GM21381 (cell line): ENCODE results near the gene DLL4.

Source experiments
- ATAC-seq: cut with Tn5 transposase; IDR thresholded peaks from one replicate; pipeline ENCODE4 v1.9.1; 2021; ENCODE audit warnings: mild to moderate bottlenecking, moderate library complexity; ENCODE audit not compliant: unreplicated experiment

DLL4 gene

DNA sequence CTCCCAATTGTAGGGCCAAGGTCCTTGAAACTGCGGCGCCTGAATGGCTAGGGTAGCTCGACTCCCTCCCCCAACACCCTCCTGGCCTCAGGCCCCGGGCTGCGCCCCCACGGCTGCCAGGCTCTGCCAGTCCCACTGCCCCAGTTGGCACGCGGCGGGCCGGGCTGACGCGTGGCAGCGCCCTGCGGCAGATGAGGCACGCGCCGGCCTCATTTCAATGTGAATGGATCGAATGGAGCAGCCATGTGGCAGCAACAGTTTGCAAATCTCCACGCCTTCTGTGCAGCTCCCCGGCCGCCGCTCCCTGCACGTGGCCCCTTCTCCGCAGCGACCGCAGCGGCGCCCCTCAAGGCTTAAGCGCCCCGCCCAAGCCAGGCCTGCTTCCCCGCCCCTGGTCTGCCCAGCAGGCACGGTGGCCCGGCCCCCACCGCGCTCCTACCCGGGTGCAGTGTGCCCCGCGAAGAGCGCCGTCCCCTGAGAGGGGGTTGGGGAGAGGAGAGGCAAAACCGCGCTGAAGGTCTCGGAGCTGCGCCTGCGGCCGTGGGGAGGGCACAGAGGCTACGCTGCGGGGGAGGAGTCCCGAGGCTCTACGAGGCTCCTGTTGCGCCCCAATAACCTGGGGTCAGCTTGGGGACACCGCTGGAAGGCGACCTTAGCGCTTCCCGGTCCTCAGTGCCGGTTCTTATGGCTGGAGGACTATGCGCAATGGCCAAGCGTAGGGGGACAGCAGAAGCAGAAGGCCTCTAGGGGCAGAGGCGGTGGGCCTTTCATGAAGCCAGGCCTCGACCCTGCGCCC lies 3.1 kb upstream of the DLL4 start:
- no peak for ATAC-seq

DNA sequence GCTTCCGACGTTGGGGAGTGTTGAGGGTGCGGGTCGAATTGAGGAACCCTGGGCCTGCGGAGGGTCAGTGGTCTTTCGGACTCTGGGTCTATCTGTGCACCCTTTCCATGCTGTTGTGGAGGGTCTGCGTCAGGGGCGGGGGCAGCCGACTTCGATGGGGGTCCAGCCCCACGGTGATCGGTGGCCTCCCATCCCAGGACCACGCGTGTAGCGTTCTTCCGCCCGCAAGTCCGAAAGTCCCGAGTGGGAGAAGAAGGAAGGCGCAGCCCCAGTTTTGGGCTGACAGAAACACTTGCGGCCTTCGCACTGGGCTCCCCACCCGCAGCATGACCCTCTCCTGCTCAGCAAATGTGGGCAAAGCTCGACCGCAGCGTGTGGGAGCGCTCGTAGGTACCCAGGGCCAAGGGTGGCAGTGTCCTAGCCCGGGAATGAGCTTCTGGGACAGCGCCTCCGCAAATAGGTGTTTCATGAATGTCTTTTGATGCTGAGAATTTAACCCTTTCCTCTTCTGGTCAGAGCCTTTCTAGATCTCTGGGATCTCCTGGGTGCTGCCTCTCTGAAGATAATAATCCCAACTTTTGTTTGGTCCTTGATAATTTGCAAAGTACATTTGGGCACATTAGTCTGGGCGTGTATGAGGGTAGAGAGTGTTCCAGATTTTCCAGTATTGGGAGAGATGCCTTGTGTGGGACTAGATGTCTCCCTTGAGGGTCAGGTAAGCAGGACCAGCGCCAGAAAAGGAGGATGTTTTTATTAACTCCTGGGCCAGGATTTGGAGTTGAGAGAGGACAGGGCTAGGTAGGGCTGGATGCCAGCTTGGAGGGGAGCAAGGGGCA lies 2.3 kb upstream of the DLL4 start:
- no peak for ATAC-seq

DNA sequence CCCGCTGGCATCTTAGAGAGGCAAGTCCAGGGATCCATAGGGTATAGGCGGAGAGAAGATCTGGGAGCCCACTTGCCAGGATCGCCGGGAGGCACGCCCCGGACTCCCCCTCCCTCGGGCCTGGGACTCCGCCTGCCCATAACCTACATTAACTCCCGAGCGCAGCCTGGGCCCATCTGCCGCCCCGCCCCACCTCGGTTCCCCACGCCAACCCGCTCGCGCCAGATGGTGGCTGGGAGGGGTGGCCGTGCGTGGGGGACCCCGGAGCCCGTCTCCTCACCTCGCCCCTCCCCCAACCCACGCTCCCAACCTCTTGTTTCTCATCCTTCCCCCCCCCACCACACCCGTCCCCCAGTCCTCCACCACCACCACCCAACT lies 1.7 kb upstream of the DLL4 start:
- no peak for ATAC-seq

DNA sequence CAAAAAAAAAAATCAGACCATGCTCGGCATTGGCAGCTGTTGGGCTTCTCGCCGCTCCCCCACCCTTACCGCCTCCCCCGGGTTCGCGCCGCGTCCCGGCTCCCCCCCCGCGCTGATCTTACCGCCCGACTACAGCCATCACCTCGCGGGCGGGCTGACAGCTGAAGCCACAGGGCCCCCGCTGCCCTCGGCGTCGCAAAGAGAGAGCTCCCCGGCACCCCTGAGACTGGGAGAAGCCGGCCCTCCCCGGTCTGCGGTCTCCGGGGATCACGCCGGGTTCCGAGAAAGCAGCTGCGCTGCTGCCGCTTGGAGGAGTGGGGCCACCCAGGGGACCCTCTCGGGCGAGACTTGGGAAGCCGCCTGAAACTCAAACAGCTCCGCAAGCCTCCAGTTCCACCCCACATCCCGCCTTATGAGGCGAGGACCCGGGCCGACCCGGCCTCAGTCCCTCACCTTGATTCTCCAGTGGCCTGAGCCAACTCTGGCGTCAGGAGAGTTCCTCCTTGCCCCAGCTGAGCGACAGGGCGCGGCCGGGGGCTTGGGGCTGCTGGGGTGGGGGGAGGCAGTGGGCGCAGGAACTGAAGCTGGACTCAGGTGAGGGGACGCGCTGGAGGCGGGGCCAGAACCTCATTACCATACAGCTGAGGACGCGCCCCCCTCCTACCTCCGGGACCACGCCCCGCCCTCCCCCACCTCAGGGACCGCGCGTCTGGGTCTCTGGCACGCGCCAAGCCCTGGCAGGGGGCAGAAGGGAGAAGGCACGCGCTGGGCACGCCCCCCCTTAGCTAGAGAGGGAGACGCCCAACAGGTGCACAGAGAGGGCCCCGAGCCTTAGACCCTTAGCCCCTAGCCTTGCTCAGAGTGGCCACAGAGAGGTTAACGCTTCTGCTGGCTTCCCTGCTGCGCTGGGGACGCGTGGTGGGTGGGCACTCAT lies 1.0 kb upstream of the DLL4 start:
- ATAC-seq = no peak

DNA sequence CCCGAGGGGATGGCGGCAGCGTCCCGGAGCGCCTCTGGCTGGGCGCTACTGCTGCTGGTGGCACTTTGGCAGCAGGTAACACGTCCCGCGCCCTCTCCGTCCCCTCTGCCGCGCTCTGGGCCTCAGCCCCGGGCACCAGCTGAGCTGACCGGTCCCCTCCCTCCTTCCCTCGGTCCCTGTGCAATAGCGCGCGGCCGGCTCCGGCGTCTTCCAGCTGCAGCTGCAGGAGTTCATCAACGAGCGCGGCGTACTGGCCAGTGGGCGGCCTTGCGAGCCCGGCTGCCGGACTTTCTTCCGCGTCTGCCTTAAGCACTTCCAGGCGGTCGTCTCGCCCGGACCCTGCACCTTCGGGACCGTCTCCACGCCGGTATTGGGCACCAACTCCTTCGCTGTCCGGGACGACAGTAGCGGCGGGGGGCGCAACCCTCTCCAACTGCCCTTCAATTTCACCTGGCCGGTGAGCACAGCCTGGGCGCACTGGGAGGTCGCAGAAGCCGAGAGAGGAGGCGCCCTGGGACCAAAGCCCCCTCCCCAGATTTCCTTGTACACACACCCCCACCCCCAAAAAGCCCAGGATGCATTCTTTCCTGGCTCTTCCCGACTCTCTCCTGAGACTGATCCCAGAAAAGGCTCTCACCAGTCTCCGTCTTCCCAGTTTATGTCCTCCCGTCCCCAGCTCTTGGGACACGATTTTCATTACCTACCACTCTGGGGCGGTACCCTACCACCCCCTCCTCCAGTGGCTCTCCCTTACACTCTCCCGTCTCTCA lies 705 bp downstream of the DLL4 start:
- no peak for ATAC-seq

DNA sequence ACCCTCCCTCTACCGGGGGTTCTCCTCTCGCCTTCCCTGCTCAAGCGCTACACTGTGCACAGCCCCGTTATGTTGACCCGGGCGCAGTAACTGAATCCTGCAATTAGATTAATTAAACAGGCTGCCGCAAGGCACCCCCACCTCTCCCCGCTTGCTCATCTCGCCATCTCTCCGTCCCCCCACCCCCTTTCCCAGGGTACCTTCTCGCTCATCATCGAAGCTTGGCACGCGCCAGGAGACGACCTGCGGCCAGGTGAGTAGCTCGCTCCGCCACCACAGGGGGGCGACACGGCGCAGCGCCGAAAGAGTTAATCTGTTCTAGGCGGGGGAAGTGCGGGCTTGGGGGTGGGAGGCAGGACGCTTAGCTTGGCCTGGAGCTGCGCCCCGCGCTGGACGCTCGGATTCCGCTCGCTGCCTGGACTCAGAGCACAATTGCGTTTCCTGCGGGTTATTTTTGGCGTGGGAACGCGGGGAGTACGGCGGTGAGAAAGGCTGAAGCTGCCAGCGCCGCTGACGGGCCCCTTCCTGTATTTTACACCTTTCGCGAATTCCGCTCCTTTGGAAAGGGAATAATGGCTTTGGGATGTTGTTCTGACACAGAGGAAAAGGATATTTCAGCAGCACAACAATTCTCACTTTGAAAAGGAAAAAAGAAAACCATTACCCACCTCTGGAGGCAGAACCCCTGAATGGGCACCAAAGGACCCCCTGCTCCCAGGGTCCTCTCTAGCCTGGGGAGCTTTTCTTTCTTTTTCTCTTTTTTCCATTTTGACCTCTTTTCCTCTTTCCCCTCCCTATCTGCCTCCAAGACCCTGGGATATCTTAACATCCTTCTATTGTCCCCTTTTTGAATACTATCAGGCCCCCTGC lies 1.5 kb downstream of the DLL4 start:
- no peak for ATAC-seq

DNA sequence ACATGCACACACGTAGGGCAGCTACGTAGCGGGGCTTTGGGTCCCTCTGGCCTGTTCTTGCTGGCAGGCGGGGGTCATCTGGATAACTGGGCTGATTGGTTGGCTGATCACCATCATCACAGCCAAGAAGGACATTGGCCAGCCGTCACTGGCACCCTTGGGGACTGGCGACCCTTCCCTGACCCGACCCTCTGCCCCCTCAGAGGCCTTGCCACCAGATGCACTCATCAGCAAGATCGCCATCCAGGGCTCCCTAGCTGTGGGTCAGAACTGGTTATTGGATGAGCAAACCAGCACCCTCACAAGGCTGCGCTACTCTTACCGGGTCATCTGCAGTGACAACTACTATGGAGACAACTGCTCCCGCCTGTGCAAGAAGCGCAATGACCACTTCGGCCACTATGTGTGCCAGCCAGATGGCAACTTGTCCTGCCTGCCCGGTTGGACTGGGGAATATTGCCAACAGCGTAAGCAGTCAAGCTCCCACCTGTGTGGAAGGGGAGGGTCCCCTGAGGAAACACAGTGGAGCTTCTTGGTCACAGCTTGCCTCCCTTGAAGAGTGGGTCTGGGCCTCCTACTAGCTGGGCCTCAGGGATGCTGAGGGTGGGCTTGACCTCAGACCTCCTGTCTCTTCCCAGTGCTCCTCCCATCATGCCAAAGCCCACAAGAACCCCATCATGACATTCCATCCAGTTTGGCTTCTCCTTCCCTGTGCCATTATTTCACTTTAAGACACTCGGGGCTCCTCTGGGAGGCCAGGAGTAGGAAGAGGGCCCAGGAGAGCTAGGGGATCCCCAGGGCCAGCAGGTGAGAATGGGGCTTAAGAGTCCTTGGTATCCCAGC lies 2.4 kb downstream of the DLL4 start:
- ATAC-seq = no peak

DNA sequence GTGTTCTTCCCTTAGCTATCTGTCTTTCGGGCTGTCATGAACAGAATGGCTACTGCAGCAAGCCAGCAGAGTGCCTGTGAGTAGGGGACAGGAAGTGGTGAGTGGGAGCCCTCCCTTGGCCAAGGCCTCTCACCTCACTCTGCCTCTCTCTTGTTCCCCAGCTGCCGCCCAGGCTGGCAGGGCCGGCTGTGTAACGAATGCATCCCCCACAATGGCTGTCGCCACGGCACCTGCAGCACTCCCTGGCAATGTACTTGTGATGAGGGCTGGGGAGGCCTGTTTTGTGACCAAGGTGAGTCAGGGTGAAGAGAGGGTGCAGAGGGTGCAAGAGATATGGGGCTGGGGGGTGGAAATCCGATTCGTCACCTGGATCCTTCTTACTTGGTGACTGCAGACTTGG lies 3.0 kb downstream of the DLL4 start:
- no peak for ATAC-seq

DNA sequence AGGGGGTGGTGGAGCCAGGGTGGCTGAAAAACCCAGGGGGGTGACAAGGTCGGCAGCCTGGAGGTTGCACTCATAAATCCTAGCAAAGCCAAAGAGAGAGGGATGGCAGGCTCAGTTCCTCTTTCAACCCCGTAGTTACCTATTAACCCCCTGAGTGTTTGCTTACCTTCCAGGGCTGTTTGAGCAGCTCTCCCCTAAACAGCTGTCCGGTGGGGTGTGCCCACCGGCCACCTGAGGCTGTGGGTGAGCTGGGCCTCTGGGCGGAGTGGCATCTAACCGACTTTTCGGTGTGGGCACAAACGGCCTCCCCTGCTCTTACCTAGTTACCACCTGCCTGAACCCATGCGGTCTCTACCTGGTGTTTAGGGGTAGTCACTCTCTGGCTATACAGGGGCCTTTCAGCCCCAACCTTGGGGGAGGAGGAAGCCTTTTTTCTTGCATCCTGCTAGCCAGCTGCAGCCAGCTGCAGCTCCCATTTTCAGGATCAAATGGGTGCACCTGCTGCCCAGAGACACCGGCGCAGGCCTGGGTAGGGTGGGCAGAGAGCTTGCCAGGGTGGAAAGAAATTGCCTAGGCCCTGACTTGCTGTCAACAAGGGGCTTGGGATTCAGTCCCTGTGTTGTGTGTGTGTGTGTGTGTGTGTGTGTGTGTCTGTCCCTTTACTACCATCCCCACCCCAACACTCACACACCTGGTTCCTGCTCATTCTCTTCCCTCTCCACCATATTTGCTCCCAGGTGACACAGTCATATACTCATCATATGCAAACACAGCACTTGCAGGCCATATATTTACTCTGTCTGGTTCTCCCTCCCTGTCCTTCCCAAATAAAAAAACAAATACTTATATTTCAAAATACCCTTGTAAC lies 3.7 kb downstream of the DLL4 start:
- no peak for ATAC-seq

DNA sequence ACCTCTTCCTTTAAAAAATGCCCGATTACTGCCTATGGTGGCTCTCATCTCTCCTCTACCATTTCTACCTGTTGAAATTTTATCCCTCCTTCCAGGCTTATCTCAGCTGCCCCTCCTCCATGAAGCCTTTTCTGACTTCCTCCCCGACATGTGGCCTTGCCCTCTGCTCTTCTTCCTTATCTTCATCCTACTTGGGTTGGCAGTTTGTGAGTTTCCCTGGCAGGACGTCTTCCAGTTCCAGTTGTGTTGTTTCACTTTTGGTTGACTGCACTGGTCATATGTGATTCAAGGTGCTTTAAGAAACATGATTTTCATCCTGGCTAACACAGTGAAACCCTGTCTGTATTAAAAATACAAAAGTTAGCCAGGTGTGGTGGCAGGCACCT lies 4.4 kb downstream of the DLL4 start:
- ATAC-seq = no peak

DNA sequence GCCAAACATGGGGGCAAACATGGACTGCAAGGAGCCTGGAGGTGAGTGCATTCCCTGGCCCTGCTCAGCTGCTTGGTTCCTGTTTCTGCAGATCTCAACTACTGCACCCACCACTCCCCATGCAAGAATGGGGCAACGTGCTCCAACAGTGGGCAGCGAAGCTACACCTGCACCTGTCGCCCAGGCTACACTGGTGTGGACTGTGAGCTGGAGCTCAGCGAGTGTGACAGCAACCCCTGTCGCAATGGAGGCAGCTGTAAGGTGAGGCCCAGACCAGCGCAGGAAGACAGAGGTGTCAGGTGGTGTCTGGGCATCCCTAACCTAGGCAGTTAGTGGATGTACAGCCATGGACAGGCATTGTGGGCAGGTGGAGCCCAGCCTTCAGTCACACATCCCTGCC lies 5.3 kb downstream of the DLL4 start:
- ATAC-seq = no peak

DNA sequence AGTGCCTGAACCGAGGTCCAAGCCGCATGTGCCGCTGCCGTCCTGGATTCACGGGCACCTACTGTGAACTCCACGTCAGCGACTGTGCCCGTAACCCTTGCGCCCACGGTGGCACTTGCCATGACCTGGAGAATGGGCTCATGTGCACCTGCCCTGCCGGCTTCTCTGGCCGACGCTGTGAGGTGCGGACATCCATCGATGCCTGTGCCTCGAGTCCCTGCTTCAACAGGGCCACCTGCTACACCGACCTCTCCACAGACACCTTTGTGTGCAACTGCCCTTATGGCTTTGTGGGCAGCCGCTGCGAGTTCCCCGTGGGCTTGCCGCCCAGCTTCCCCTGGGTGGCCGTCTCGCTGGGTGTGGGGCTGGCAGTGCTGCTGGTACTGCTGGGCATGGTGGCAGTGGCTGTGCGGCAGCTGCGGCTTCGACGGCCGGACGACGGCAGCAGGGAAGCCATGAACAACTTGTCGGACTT lies 7.1 kb downstream of the DLL4 start:
- no peak for ATAC-seq

DNA sequence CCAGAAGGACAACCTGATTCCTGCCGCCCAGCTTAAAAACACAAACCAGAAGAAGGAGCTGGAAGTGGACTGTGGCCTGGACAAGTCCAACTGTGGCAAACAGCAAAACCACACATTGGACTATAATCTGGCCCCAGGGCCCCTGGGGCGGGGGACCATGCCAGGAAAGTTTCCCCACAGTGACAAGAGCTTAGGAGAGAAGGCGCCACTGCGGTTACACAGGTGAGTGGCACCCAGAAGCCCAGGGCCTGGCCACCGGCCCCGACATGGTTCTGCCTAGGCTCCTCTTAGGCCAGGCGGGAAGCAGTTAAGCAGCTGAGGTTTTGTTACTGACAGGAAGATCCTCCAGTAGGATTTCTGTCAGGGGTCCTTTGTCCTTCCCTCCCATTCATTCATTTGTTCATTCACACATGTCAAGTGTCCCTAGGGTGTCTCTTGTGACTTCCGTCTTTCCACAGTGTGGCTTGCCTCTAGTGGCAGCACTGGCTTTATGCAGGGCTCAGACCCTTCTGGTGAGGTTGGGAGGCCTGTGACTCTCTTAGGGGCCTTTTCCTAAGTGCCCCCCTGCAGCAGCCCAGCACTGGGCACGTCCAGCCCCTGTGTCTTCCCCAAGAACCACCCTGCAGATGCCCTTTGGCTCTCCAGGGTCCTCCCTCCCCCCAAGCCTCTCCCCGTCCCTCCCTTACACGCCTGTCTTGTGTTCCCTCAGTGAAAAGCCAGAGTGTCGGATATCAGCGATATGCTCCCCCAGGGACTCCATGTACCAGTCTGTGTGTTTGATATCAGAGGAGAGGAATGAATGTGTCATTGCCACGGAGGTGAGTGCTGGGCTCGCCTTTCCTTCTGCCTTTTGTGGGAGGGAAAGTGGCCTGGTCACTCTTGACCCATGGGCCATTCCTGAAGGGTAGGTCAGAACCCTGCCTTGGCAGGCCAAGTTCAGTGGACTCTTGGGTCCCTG lies 7.8 kb downstream of the DLL4 start:
- ATAC-seq = no peak

DNA sequence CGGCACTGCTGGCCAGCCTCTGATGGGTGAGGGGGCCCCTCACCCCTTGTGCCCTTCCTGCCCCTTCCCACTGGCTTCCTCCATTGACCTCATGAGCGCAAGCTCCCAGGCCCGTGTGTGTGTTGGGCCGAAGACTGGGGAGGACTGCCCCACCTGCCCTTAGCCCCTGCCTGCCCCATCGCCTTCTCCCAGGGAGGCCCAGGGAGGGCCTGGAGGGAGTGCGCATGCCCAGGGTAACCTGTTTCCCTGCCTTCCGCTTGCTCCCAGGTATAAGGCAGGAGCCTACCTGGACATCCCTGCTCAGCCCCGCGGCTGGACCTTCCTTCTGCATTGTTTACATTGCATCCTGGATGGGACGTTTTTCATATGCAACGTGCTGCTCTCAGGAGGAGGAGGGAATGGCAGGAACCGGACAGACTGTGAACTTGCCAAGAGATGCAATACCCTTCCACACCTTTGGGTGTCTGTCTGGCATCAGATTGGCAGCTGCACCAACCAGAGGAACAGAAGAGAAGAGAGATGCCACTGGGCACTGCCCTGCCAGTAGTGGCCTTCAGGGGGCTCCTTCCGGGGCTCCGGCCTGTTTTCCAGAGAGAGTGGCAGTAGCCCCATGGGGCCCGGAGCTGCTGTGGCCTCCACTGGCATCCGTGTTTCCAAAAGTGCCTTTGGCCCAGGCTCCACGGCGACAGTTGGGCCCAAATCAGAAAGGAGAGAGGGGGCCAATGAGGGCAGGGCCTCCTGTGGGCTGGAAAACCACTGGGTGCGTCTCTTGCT lies 8.8 kb downstream of the DLL4 start:
- no peak for ATAC-seq

DNA sequence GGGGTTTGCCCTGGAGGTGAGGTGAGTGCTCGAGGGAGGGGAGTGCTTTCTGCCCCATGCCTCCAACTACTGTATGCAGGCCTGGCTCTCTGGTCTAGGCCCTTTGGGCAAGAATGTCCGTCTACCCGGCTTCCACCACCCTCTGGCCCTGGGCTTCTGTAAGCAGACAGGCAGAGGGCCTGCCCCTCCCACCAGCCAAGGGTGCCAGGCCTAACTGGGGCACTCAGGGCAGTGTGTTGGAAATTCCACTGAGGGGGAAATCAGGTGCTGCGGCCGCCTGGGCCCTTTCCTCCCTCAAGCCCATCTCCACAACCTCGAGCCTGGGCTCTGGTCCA lies 9.4 kb downstream of the DLL4 start:
- no peak for ATAC-seq

DNA sequence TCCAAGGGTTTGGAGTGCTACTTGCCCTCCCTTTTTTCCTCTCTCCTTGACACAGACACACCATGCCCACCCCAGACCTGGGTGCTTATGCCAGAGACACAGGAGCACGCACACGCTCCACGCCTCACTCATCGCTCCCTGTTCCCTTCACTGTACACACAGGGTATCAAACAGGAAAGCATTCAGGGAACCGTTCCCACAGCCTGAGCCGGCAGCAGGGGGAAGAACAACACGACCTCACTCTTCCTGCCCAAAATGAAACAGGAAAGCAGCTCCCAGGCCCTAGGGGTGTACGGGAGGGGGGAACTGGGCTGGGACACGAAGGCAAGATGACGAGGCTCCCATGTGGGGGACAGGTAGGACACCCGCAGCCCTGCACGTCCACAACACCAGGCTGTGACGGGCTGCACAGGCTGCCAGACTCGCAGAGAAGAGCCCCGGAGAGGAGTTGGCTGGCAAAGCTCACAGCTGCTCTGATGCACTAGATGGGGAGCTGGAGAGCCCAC lies 11.2 kb downstream of the DLL4 start:
- no peak for ATAC-seq
